HCT116 (cell line): ENCODE measurements around the gene ZCWPW2. TPM values are rescaled to one million over a fixed set of nuclear protein-coding genes. Genes with fewer than 3 reads are reported as not detected.

Source experiments
- ATAC-seq: fragments of 200-7000 bp; cut with Tn5 transposase; 2 replicates; pipeline ENCODE4 v1.9.1; 2020; ENCODE audit warnings: mild to moderate bottlenecking, moderate library complexity
- BruUV-seq: library from RNA; stranded (reverse); fragments of 400-500 nt; replicated peaks from 2 replicates; lab custom pipeline; 2021; lab: Mats Ljungman, UMichigan
- CTCF ChIA-PET: fragments of 300-600 bp; sonication (Branson Sonifier 250); formaldehyde crosslinking; loops from one replicate; lab custom pipeline; 2021; ENCODE audit warnings: antibody characterized with exemption; lab: Charles Lee
- POLR2A ChIA-PET: fragments of 300-600, 350-600 bp; sonication (Branson Sonifier 250); formaldehyde crosslinking; loops from one replicate; lab custom pipeline; 2021; ENCODE audit warnings: antibody characterized with exemption; lab: Charles Lee
- RAD21 ChIA-PET, 2 experiments: fragments of 300-600 bp; sonication (Branson Sonifier 250); formaldehyde crosslinking; loops; one replicate each; lab custom pipeline; 2023; ENCODE audit warnings: low total read pairs in 2 of 2; ENCODE audit not compliant: uncharacterized antibody in 2 of 2, unreplicated experiment in 2 of 2, low non-redundant PET in 1 of 2; lab: Charles Lee
- DNase-seq: peaks from one replicate; pipeline ENCODE4 v3.0.0-alpha.2; 2010; ENCODE audit warnings: low read depth, low spot score
- H2AFZ ChIP-seq: fragments of 200-600 bp; shearing (Covaris generic), sonication (generic); 2 replicates; pipeline ENCODE4 v1.6.1; 2017; ENCODE audit warnings: low read depth, mixed run types, mixed read lengths, antibody characterized with exemption, low read length; ENCODE audit not compliant: poor library complexity, severe bottlenecking
- H3K27ac ChIP-seq: 2 replicates; pipeline ENCODE4 v1.5.1; 2012; ENCODE audit warnings: low read depth, low read length
- H3K27me3 ChIP-seq: fragments of 200-600 bp; sonication (generic); 2 replicates; pipeline ENCODE4 v1.6.1; 2016; ENCODE audit warnings: mixed run types, low read length, mixed read lengths; ENCODE audit not compliant: insufficient read depth
- H3K36me3 ChIP-seq, 2 experiments: fragments of 200-500 bp in 1 of 2; fragments of 200-600 bp in 1 of 2; sonication (Bioruptor generic) in 1 of 2; sonication (generic) in 1 of 2; 2 replicates each; pipeline versions ENCODE4 v1.5.1 to v1.6.1; 2014 to 2016; ENCODE audit warnings: low read length in 2 of 2, inconsistent platforms in 1 of 2, mixed read lengths in 1 of 2, mixed run types in 1 of 2; ENCODE audit not compliant: insufficient read depth in 2 of 2, control insufficient read depth in 1 of 2
- H3K4me1 ChIP-seq, 2 experiments: fragments of 200-600 bp in 1 of 2; sonication (generic) in 1 of 2; 2 replicates each; pipeline versions ENCODE4 v1.5.1 to v1.6.1; 2012 to 2017; ENCODE audit warnings: low read length in 2 of 2, inconsistent platforms in 1 of 2, mild to moderate bottlenecking in 1 of 2, mixed read lengths in 1 of 2, mixed run types in 1 of 2, moderate library complexity in 1 of 2; ENCODE audit not compliant: insufficient read depth in 2 of 2, control insufficient read depth in 1 of 2
- H3K4me2 ChIP-seq: fragments of 200-600 bp; sonication (generic); 2 replicates; pipeline ENCODE4 v1.6.1; 2017; ENCODE audit warnings: mixed run types, low read length, mixed read lengths
- H3K4me3 ChIP-seq, 2 experiments: fragments of 200-600 bp in 1 of 2; sonication (generic) in 1 of 2; replicated peaks in 1 of 2; 2 replicates each; pipeline ENCODE4 v1.5.1; 2011 to 2016; ENCODE audit warnings: low read length in 2 of 2, control low read depth in 1 of 2, low read depth in 1 of 2, mild to moderate bottlenecking in 1 of 2, mixed read lengths in 1 of 2, mixed run types in 1 of 2
- H3K79me2 ChIP-seq: fragments of 200-600 bp; sonication (generic); 2 replicates; pipeline ENCODE4 v1.6.1; 2017; ENCODE audit warnings: mild to moderate bottlenecking, mixed run types, low read length, moderate library complexity, mixed read lengths; ENCODE audit not compliant: insufficient read depth
- H3K9ac ChIP-seq: fragments of 200-600 bp; sonication (generic); 2 replicates; pipeline ENCODE4 v1.6.1; 2016; ENCODE audit warnings: low read length, mixed read lengths
- H3K9me2 ChIP-seq: fragments of 200-600 bp; sonication (generic), shearing (Covaris generic); 2 replicates; pipeline ENCODE4 v1.6.1; 2017; ENCODE audit warnings: mixed run types, mild to moderate bottlenecking, moderate library complexity; ENCODE audit not compliant: insufficient read depth
- H3K9me3 ChIP-seq, 2 experiments: fragments of 200-500 bp in 1 of 2; fragments of 200-600 bp in 1 of 2; sonication (Bioruptor generic) in 1 of 2; sonication (generic) in 1 of 2; 2 replicates each; pipeline ENCODE4 v1.6.1; 2014 to 2017; ENCODE audit warnings: low read length in 2 of 2, mixed read lengths in 2 of 2, inconsistent platforms in 1 of 2, low read depth in 1 of 2, mild to moderate bottlenecking in 1 of 2, mixed run types in 1 of 2, moderate library complexity in 1 of 2; ENCODE audit not compliant: control insufficient read depth in 1 of 2, insufficient read depth in 1 of 2
- H4K20me1 ChIP-seq: fragments of 200-600 bp; sonication (generic), shearing (Covaris generic); 2 replicates; pipeline ENCODE4 v1.6.1; 2017; ENCODE audit warnings: mixed run types, mild to moderate bottlenecking, moderate library complexity; ENCODE audit not compliant: insufficient read depth
- ELF1 ChIP-seq: IDR thresholded peaks from 2 replicates; pipeline ENCODE4 v1.6.1; 2012; ENCODE audit warnings: low read depth, borderline replicate concordance
- EZH2phosphoT487 ChIP-seq: fragments of 200-600 bp; IDR thresholded peaks from 2 replicates; pipeline ENCODE4 v1.6.1; 2018; ENCODE audit warnings: antibody characterized with exemption, borderline replicate concordance
- POLR2AphosphoS5 ChIP-seq: IDR thresholded peaks from 2 replicates; pipeline ENCODE4 v1.6.1; 2011; ENCODE audit warnings: mild to moderate bottlenecking, low read depth, low read length, moderate library complexity
- RAD21 ChIP-seq: IDR thresholded peaks from 2 replicates; pipeline ENCODE4 v1.6.1; 2012; ENCODE audit warnings: low read depth, mild to moderate bottlenecking
- SP1 ChIP-seq: IDR thresholded peaks from 2 replicates; pipeline ENCODE4 v1.6.1; 2012; ENCODE audit warnings: low read depth
- SRF ChIP-seq: IDR thresholded peaks from 2 replicates; pipeline ENCODE4 v1.6.1; 2012; ENCODE audit warnings: low read depth
- YY1 ChIP-seq: IDR thresholded peaks from 2 replicates; pipeline ENCODE4 v1.6.1; 2011; ENCODE audit warnings: low read length, low read depth, moderate library complexity, mild to moderate bottlenecking; ENCODE audit not compliant: insufficient replicate concordance; ENCODE audit errors: extremely low read depth
- ZBTB33 ChIP-seq: IDR thresholded peaks from 2 replicates; pipeline ENCODE4 v1.6.1; 2011; ENCODE audit warnings: mild to moderate bottlenecking, low read length, moderate library complexity; ENCODE audit not compliant: insufficient replicate concordance; ENCODE audit errors: extremely low read depth
- ZFX ChIP-seq: fragments of 450-650 bp; IDR thresholded peaks from 2 replicates; pipeline ENCODE4 v1.6.1; 2017
- ZNF274 ChIP-seq: fragments of 200-500 bp; sonication (Bioruptor generic); IDR thresholded peaks from 2 replicates; pipeline ENCODE4 v1.6.1; 2014; ENCODE audit warnings: mild to moderate bottlenecking, low read depth, low read length, inconsistent platforms
- intact Hi-C: fragments of 100-400 bp; cut with micrococcal nuclease; formaldehyde crosslinking; loops from 2 replicates; pipeline ENCODE4 v1.10.0; 2022
- total RNA-seq: library from RNA; stranded (reverse); gene quantifications from one replicate; pipeline ENCODE4 v1.2.1, GENCODE V29; 2021; ENCODE audit not compliant: unreplicated experiment
- TF ChIP-seq, protein P1 (sequence below), 3 experiments: fragments of 200-600 bp in 1 of 3; sonication (generic) in 1 of 3; IDR thresholded peaks in 2 of 3; conservative IDR thresholded peaks in 1 of 3; 2 replicates each; pipeline ENCODE4 v1.5.1; 2012 to 2017; ENCODE audit warnings: low read depth in 2 of 3, low read length in 2 of 3, antibody characterized with exemption in 1 of 3, borderline replicate concordance in 1 of 3, control low read depth in 1 of 3, mild to moderate bottlenecking in 1 of 3, mixed read lengths in 1 of 3, mixed run types in 1 of 3, moderate library complexity in 1 of 3; ENCODE audit not compliant: insufficient read depth in 1 of 3

The ZCWPW2 gene
- total RNA-seq, 1 experiment from 2014 or later: 1.1 TPM

GRCh38 chr3:28476194-28476593, 127.7 kb downstream of the ZCWPW2 start:
- no peaks in the 10 kb centered on the region for H3K79me2 ChIP-seq
- H3K9ac ChIP-seq: no peak overlapping the region
- no peak overlapping the region for H3K27ac ChIP-seq
- intact Hi-C loops: loop anchor here (2.0 kb wide), 1 partner anchor 251 kb away; no protein-coding TSS in a partner anchor
- peak; percentile 58 for TF ChIP-seq RAD21
- TF ChIP-seq, protein P1, sequence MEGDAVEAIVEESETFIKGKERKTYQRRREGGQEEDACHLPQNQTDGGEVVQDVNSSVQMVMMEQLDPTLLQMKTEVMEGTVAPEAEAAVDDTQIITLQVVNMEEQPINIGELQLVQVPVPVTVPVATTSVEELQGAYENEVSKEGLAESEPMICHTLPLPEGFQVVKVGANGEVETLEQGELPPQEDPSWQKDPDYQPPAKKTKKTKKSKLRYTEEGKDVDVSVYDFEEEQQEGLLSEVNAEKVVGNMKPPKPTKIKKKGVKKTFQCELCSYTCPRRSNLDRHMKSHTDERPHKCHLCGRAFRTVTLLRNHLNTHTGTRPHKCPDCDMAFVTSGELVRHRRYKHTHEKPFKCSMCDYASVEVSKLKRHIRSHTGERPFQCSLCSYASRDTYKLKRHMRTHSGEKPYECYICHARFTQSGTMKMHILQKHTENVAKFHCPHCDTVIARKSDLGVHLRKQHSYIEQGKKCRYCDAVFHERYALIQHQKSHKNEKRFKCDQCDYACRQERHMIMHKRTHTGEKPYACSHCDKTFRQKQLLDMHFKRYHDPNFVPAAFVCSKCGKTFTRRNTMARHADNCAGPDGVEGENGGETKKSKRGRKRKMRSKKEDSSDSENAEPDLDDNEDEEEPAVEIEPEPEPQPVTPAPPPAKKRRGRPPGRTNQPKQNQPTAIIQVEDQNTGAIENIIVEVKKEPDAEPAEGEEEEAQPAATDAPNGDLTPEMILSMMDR (IDR thresholded peaks at IDR 0.05 in 2 of 3, conservative IDR thresholded peaks at IDR 0.05 in 1 of 3; ENCODE audit: borderline replicate concordance in 1 of 3, insufficient read depth in 1 of 3, low read depth in 2 of 3, low read length in 2 of 3): peak; percentile 24 to 64 (median 62); a peak in 4 of 6 replicates
- TF ChIP-seq POLR2AphosphoS5: no peak
- H3K27me3 ChIP-seq: no peaks in the 10 kb centered on the region
- H3K9me2 ChIP-seq: no peaks in the 10 kb centered on the region
- no peaks in the 10 kb centered on the region for H3K4me1 ChIP-seq
- H3K4me3 ChIP-seq: no peak overlapping the region
- CTCF ChIA-PET: interaction anchor here (1.0 to 1.7 kb wide), 3 partner anchors 13 to 764 kb away, joined by 3 to 5 read pairs (median 3); no protein-coding TSS in a partner anchor
- H3K36me3 ChIP-seq: no peaks in the 10 kb centered on the region
- H2AFZ ChIP-seq: no peak overlapping the region
- POLR2A ChIA-PET: no interaction called here
- no peaks in the 10 kb centered on the region; the same call in 1 of the 2 replicates for H4K20me1 ChIP-seq
- peak; percentile 29 for DNase-seq
- BruUV-seq: no TSS peak
- RAD21 ChIA-PET: no interaction called here
- H3K9me3 ChIP-seq: no peaks in the 10 kb centered on the region
- 0 out of 2 replicates have a peak, but pooled peaks have one; percentile 44 for ATAC-seq
- H3K4me2 ChIP-seq: no peak overlapping the region

GRCh38 chr3:28476764-28477163, 128.2 kb downstream of the ZCWPW2 start:
- peak; percentile 40; the same call in 1 of the 2 replicates for ATAC-seq
- H3K4me1 ChIP-seq: no peaks in the 10 kb centered on the region
- intact Hi-C loops: loop anchor here (2.0 kb wide), 1 partner anchor 250 kb away; no protein-coding TSS in a partner anchor
- H3K27me3 ChIP-seq: no peaks in the 10 kb centered on the region
- BruUV-seq: no TSS peak
- DNase-seq: no peak
- no peak overlapping the region for H2AFZ ChIP-seq
- ChIA-PET CTCF (interaction anchor here (1.0 to 1.7 kb wide), 3 partner anchors 12 to 765 kb away, joined by 3 to 5 read pairs (median 3); no protein-coding TSS in a partner anchor), POLR2A (no interaction called here), RAD21 (no interaction called here)
- no peak overlapping the region for H3K4me2 ChIP-seq
- H3K79me2 ChIP-seq: no peaks in the 10 kb centered on the region
- no peak overlapping the region for H3K27ac ChIP-seq
- H4K20me1 ChIP-seq: no peaks in the 10 kb centered on the region; the same call in 1 of the 2 replicates
- no peak overlapping the region for H3K4me3 ChIP-seq
- H3K9me3 ChIP-seq: no peaks in the 10 kb centered on the region
- H3K36me3 ChIP-seq: no peaks in the 10 kb centered on the region
- H3K9me2 ChIP-seq: no peaks in the 10 kb centered on the region
- no peak overlapping the region for H3K9ac ChIP-seq
- TF ChIP-seq YY1 (no peak), EZH2phosphoT487 (no peak), ELF1 (no peak), ZBTB33 (no peak), ZFX (no peak), SRF (no peak), SP1 (no peak), ZNF274 (no peak), RAD21 (no peak)
- TF ChIP-seq, protein P1 (IDR thresholded peaks at IDR 0.05 in 2 of 3, conservative IDR thresholded peaks at IDR 0.05 in 1 of 3; ENCODE audit: borderline replicate concordance in 1 of 3, insufficient read depth in 1 of 3, low read depth in 2 of 3, low read length in 2 of 3): no peak
